GM12878 (cell line): ENCODE measurements around the gene ADAR. TPM values are rescaled to one million over a fixed set of nuclear protein-coding genes. Genes with fewer than 3 reads are reported as not detected.

Experiments
- ATF2 ChIP-seq: IDR thresholded peaks from 2 replicates; pipeline ENCODE4 v1.6.1; 2012; ENCODE audit warnings: low read length, inconsistent platforms
- CHD1 ChIP-seq: IDR thresholded peaks from 2 replicates; pipeline ENCODE4 v1.6.1; 2012; ENCODE audit warnings: low read depth, low read length, improper control_type of control experiment
- E2F8 ChIP-seq: fragments of 450-650 bp; IDR thresholded peaks from 2 replicates; pipeline ENCODE4 v1.6.1; 2018; ENCODE audit warnings: mild to moderate bottlenecking, low read depth, moderate library complexity; ENCODE audit not compliant: partially characterized antibody
- FOS ChIP-seq: IDR thresholded peaks from 3 replicates; pipeline ENCODE4 v1.6.1; 2011; ENCODE audit warnings: borderline replicate concordance; ENCODE audit not compliant: insufficient read length; ENCODE audit errors: extremely low read depth
- FOXK2 ChIP-seq: fragments of 450-650 bp; IDR thresholded peaks from 2 replicates; pipeline ENCODE4 v1.6.1; 2017; ENCODE audit warnings: mild to moderate bottlenecking, moderate library complexity
- IKZF2 ChIP-seq, 2 experiments: fragments of 450-650 bp; IDR thresholded peaks; 2 replicates each; pipeline ENCODE4 v1.6.1; 2017; ENCODE audit warnings: mild to moderate bottlenecking in 2 of 2, moderate library complexity in 2 of 2
- SIN3A ChIP-seq: IDR thresholded peaks from 2 replicates; pipeline ENCODE4 v1.6.1; 2012; ENCODE audit warnings: low read depth, low read length, improper control_type of control experiment
- SUPT20H ChIP-seq: IDR thresholded peaks from 2 replicates; pipeline ENCODE4 v1.6.1; 2011; ENCODE audit warnings: low read depth, mild to moderate bottlenecking, low read length, moderate library complexity, borderline replicate concordance; ENCODE audit not compliant: control insufficient read depth
- ZBTB11 ChIP-seq: fragments of 450-650 bp; formaldehyde crosslinking; IDR thresholded peaks from 2 replicates; pipeline ENCODE4 v1.5.0; 2022; ENCODE audit warnings: mild to moderate bottlenecking, missing genetic modification characterization
- polyA plus RNA-seq, 11 experiments: library from polyadenylated mRNA; depleted of rRNA in 4 of 11; unstranded in 6 of 11; stranded (reverse) in 5 of 11; fragments of >200 nt; fragmentation: Nextera tagmentation in 4 of 11; fragmentation: Illumina TruSeq in 1 of 11; extraction: Ambion mirVana in 4 of 11; extraction: Trizol in 1 of 11; gene quantifications; 1 replicate in 1 of 11; 2 replicates in 10 of 11; pipeline versions ENCODE4 v1.2.1 to v1.2.3, GENCODE V29; 2011 to 2016; ENCODE audit warnings: inconsistent platforms in 2 of 11, missing spikeins in 2 of 11, low read depth in 1 of 11
- total RNA-seq, 4 experiments: library from RNA; depleted of rRNA in 3 of 4; stranded (reverse); fragments of >200 nt in 3 of 4; fragmentation: Illumina TruSeq in 1 of 4; extraction: Trizol in 1 of 4; gene quantifications; 2 replicates each; pipeline versions ENCODE4 v1.2.1 to v1.2.3, GENCODE V29; 2013 to 2021

ADAR gene
- total and polyA plus RNA-seq, 10 of the 15 experiments (the other 5 are each of a cell fraction or from before 2014, with no cell fraction given): 55.5 to 413 (median 176) TPM

- TF ChIP-seq ZBTB11 (no peak), E2F8 (no peak), SIN3A (no peak), FOS (no peak), FOXK2 (no peak), IKZF2 (IDR thresholded peaks at IDR 0.05) (no peak), ATF2 (no peak), SUPT20H (no peak), CHD1 (no peak)
Measured at GRCh38 chr1:154550070-154550469, 57.9 kb downstream of the ADAR start (continued).
